ENCODE results near the gene KAT6B. TPM values are rescaled to one million over a fixed set of nuclear protein-coding genes. Genes with fewer than 3 reads are reported as not detected.

The KAT6B gene
- total and polyA plus RNA-seq, 2 of the 8 experiments (the other 6 are each of a cell fraction or from before 2014, with no cell fraction given), result 7.3 to 30.8 TPM

DNA sequence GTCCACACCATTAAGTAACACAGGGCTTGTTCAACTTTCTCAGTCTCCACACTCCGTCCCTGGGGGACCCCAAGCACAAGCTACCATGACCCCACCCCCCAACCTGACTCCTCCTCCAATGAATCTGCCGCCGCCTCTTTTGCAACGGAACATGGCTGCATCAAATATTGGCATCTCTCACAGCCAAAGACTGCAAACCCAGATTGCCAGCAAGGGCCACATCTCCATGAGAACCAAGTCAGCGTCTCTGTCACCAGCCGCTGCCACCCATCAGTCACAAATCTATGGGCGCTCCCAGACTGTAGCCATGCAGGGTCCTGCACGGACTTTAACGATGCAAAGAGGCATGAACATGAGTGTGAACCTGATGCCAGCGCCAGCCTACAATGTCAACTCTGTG lies 204.0 kb downstream of the KAT6B start:
- H2AFZ ChIP-seq (ENCODE audit: low read length), result no peak overlapping the region
- H2BK5ac ChIP-seq (ENCODE audit: low read depth, low read length), result no peak overlapping the region
- H3K27me3 ChIP-seq (replicated peaks in 1 of 4; ENCODE audit: control insufficient read depth in 3 of 4, extremely low read depth in 1 of 4, insufficient read depth in 3 of 4, low read length in 3 of 4), result no peaks in the 10 kb centered on the region; a peak in 1 of 7 replicates
- H4K20me1 ChIP-seq (replicated peaks in 1 of 2; ENCODE audit: control insufficient read depth in 1 of 2, insufficient read depth in 2 of 2, low read length in 2 of 2), result peaks cover 0 to 3% of the 10 kb centered on the region in 2 experiments
- H3K9ac ChIP-seq (replicated peaks in 1 of 4; ENCODE audit: extremely low read depth in 1 of 4, low read depth in 3 of 4, low read length in 3 of 4), result no peak overlapping the region
- H2BK15ac ChIP-seq (ENCODE audit: low read length), result no peak overlapping the region
- no peak for DNase-seq (ENCODE audit: low read depth in 1 of 2, low spot score in 2 of 2)
- H3K4me2 ChIP-seq (ENCODE audit: insufficient read depth in 1 of 2, low read depth in 2 of 2, low read length in 2 of 2), result no peak overlapping the region
- H3K79me2 ChIP-seq (ENCODE audit: control insufficient read depth in 1 of 2, insufficient read depth in 2 of 2, low read length in 2 of 2), result no peaks in the 10 kb centered on the region
- no peak overlapping the region for H3K23ac ChIP-seq (ENCODE audit: insufficient read length)
- peaks cover 0 to 15% (median 8%) of the 10 kb centered on the region in 4 experiments; a peak in 4 of 8 replicates for H3K36me3 ChIP-seq (ENCODE audit: control insufficient read depth in 2 of 4, insufficient read depth in 4 of 4, low read length in 3 of 4)
- no peak for FAIRE-seq
- no peaks in the 10 kb centered on the region for H3K9me3 ChIP-seq (ENCODE audit: insufficient read depth in 2 of 2, low read depth in 1 of 2, low read length in 1 of 2)
- no peak overlapping the region; the same call in 1 of the 2 replicates for H4K8ac ChIP-seq (ENCODE audit: extremely low read depth, insufficient read depth, low read length)
- 90% methylated on average over 10 of the region's 10 CpGs; no CpG with 5 or more reads in 1 of the 2 experiments for WGBS, 2 experiments (ENCODE audit: extremely low coverage in 1 of 2, insufficient coverage in 1 of 2, insufficient read length in 1 of 2, insufficient replicate concordance in 2 of 2, low coverage in 1 of 2, low lambda C conversion rate in 2 of 2, missing lambda C conversion rate in 1 of 2)
- CTCF ChIA-PET (ENCODE audit: partially characterized antibody), result interaction anchor here (1.2 to 1.5 kb wide), 3 partner anchors 68 to 786 kb away, joined by 3 to 4 read pairs (median 4); a partner anchor contains a TSS
- no peak overlapping the region for H3K4ac ChIP-seq (replicated peaks; ENCODE audit: insufficient read length, low read depth, low read length)
- no peak overlapping the region for H4K91ac ChIP-seq (replicated peaks; ENCODE audit: insufficient read length, low read length)
- no peak overlapping the region for H2AK5ac ChIP-seq (ENCODE audit: low read depth, low read length)
- H3K4me3 ChIP-seq (ENCODE audit: extremely low read depth in 1 of 4, insufficient read depth in 2 of 4, low read depth in 3 of 4, low read length in 4 of 4), result no peak overlapping the region
- no peaks in the 10 kb centered on the region; the same call in 1 of the 2 replicates for H3K79me1 ChIP-seq (ENCODE audit: low read depth, low read length)
- no peak overlapping the region for H2BK12ac ChIP-seq (ENCODE audit: low read depth, low read length)
- H3K14ac ChIP-seq (ENCODE audit: insufficient read length), result no peak overlapping the region
- no peaks in the 10 kb centered on the region for H3K23me2 ChIP-seq (ENCODE audit: low read depth, low read length)
- no peak overlapping the region for H3K18ac ChIP-seq (ENCODE audit: extremely low read depth, low read length)
- no peaks in the 10 kb centered on the region for H3K4me1 ChIP-seq (replicated peaks in 1 of 4; ENCODE audit: control insufficient read depth in 3 of 4, insufficient read depth in 4 of 4, low read length in 3 of 4)
- POLR2A ChIA-PET (ENCODE audit: partially characterized antibody), result no interaction called here
- H4K5ac ChIP-seq (ENCODE audit: insufficient read length, low read depth, low read length), result no peak overlapping the region
- no peak overlapping the region for H2BK120ac ChIP-seq (replicated peaks; ENCODE audit: low read depth, low read length)
- H3K56ac ChIP-seq (replicated peaks; ENCODE audit: insufficient read length, low read depth, low read length), result no peak overlapping the region
- no peak overlapping the region for H3K27ac ChIP-seq (ENCODE audit: low read depth, low read length)
- H2BK20ac ChIP-seq (ENCODE audit: low read length), result no peak overlapping the region
- TF ChIP-seq SRF (IDR thresholded peaks at IDR 0.05; ENCODE audit: low read depth, low read length), result no peak
- no peak for TF ChIP-seq JUN (IDR thresholded peaks at IDR 0.05; ENCODE audit: low read depth, low read length)
- TF ChIP-seq FOSL1 (IDR thresholded peaks at IDR 0.05; ENCODE audit: insufficient read depth, low read depth, low read length), result no peak
- TF ChIP-seq HDAC2 (IDR thresholded peaks at IDR 0.05; ENCODE audit: borderline replicate concordance in 1 of 2, low read depth in 2 of 2, low read length in 2 of 2), result no peak
- no peak for TF ChIP-seq EP300 (IDR thresholded peaks at IDR 0.05; ENCODE audit: borderline replicate concordance in 1 of 2, low read depth in 2 of 2, low read length in 2 of 2)
- TF ChIP-seq EGR1 (IDR thresholded peaks at IDR 0.05; ENCODE audit: borderline replicate concordance, low read depth, low read length), result no peak
- no peak for TF ChIP-seq PHF8 (conservative IDR thresholded peaks at IDR 0.05; ENCODE audit: low read depth, low read length)
- TF ChIP-seq CTBP2 (IDR thresholded peaks at IDR 0.05; ENCODE audit: borderline replicate concordance, insufficient read depth, insufficient read length, low read length), result no peak
- TF ChIP-seq GTF2F1 (IDR thresholded peaks at IDR 0.05; ENCODE audit: borderline replicate concordance, low read depth, low read length), result no peak
- TF ChIP-seq RBBP5 (IDR thresholded peaks at IDR 0.05; ENCODE audit: borderline replicate concordance, low read depth, low read length), result no peak
- TF ChIP-seq RNF2 (IDR thresholded peaks at IDR 0.05; ENCODE audit: borderline replicate concordance, low read depth, low read length, missing control alignments, poor library complexity, severe bottlenecking), result no peak
- no peak for TF ChIP-seq TCF12 (IDR thresholded peaks at IDR 0.05; ENCODE audit: low read depth, low read length)
- TF ChIP-seq SIRT6 (IDR thresholded peaks at IDR 0.05; ENCODE audit: low read length), result no peak

All from H1 (cell line).